HG03558 (cell line): ENCODE results near the gene NAA20.

Experiments used
- ATAC-seq: cut with Tn5 transposase; IDR thresholded peaks from one replicate; pipeline ENCODE4 v1.9.1; 2021; ENCODE audit warnings: moderate number of reproducible peaks; ENCODE audit not compliant: unreplicated experiment; ENCODE audit errors: extremely low read depth

NAA20 gene

GRCh38 chr20:20014659-20015058 is 2.5 kb upstream of the NAA20 start:
- no peak for ATAC-seq

DNA sequence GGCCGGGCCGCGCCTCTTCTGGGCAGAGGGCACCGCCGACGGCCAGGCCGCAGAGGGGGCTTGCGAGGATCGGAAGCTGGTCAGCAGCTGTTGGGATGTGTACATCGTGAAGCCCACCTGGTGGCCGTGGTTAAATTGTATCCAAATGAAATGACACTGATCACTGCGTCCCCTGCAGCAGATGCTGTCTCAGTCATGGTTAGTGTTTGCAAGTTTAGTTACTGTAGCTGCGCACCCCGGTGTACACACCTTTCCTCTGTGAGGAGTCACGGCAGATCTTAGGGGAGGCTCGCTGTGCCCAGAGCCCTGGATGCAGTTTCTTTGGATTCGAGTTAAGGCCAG is 653 bp downstream of the NAA20 start:
- ATAC-seq, result peak; percentile 5

- ATAC-seq, result no peak
Observed at GRCh38 chr20:20018366-20018765, 1.2 kb downstream of the NAA20 start.

DNA sequence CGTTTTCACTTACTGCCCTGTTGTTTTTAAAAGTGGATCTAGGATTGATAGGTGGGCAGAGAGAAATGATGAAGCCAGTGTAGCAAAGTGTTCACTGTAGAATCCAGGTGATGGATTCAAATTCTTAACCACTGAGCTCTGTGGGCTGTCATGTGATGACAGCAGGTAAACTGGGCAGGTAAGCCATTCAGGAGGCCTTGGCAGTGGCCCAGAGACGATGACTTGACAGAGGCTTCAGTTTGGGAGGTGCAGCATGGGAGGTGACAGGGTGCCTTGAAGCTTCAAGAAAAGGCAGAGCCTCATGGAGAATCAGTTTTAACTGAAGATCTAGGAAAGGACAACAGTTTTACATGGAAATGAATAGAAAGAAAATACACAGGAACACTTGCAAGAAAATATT is 2.0 kb downstream of the NAA20 start:
- no peak for ATAC-seq

DNA sequence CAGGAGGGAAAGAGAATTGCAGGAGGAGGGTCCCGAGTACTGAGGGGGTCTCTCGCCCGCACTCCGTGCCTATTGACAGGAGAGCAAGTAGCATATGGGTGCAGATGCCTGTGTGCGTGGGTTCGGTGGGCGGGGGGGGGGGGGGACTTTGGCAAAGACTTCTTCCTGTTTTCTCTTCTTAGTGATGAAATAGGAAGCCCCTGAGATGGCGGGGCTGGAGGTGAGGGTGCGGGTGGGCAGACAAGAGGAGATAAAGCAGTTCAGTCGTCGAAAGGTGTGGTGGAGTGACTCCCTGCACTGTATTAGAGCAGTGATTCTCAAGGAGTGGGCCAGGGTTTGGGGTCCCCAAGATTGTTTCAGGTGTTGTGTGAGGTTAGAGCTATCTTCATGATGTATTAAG is 3.7 kb downstream of the NAA20 start:
- no peak for ATAC-seq

GRCh38 chr20:20021835-20022234 is 4.7 kb downstream of the NAA20 start:
- ATAC-seq, result no peak

DNA sequence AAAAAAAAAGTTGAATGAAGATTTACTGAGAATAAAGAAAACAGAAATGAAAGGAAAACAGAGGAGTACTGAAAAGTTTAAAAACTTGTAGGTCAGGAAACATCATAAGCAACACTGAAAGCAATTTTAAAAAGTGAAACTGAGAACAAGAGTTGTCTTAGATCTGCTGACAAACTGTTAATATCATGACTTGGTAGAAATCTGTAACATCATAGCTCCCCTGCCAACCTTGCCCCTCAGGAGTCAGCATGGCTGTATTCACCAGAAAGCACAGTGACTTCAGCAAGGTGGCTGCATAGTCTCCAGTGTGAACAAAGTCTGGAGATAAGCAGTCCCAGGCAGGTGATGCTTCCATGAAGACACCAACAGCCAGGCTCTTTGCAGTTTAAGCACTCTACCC is 5.3 kb downstream of the NAA20 start:
- ATAC-seq, result peak; percentile 60

DNA sequence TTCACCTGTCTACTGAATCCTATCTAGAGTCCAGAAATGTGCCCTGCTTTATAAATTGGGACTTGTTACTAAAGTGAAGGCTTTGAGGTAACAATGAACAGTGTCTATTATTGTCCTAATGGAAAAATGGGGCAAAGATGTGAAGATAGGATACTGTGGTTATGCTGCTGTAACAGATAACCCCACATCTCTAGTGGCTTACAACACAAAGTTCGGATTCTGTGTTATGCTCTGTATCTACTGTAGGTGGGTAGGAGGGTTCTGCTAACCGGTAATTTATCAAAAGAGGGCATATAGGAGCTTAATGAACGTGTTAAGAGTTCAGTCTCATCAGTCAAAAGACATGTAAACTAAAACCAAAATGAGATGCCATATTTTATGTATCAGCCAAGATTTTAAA is 6.2 kb downstream of the NAA20 start:
- ATAC-seq, result no peak

- ATAC-seq, result no peak
Observed at GRCh38 chr20:20024942-20025341, 7.8 kb downstream of the NAA20 start.

GRCh38 chr20:20027284-20027683 is 10.1 kb downstream of the NAA20 start:
- ATAC-seq, result no peak

GRCh38 chr20:20031790-20032189 is 14.6 kb downstream of the NAA20 start:
- no peak for ATAC-seq

DNA sequence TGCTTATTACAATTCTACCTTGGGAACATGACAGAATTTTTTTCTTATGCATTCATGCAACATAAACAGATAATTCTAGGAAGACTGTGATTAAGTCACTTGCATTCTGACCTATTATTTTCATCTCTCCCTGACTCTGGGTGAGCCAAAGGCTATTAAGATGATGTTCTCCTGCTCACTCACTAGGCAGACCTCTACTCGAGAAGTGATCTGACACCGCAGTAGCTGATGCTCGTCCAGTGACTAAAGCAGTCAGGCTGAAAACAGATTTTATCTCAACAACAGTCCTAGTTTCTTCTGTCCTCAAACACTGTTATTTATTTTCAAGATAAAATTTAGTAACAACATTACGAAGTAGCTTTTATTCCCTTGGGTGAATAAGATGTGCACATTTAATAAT is 17.3 kb downstream of the NAA20 start:
- no peak for ATAC-seq

GRCh38 chr20:20036756-20037155 is 19.6 kb downstream of the NAA20 start:
- no peak for ATAC-seq

GRCh38 chr20:20037960-20038359 is 20.8 kb downstream of the NAA20 start:
- ATAC-seq, result no peak

DNA sequence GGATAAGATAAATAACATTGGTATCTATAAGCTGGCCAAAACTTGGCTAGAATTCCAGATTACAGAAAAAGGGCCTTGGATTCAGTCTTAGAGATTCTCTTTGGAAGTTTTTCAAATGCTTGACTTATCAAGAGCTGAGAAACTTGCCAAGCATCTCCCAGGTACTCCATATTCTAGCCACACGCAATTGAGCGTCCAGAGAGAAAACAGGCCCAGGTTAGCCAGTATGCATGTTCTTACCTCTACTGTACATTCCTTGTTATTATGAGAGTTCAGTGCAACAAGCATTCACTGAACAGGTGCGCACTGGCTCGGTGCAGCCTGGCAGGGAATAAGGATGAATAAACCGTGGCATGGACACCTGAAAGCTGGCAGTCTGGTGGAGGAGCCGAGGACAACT is 21.4 kb downstream of the NAA20 start:
- no peak for ATAC-seq

DNA sequence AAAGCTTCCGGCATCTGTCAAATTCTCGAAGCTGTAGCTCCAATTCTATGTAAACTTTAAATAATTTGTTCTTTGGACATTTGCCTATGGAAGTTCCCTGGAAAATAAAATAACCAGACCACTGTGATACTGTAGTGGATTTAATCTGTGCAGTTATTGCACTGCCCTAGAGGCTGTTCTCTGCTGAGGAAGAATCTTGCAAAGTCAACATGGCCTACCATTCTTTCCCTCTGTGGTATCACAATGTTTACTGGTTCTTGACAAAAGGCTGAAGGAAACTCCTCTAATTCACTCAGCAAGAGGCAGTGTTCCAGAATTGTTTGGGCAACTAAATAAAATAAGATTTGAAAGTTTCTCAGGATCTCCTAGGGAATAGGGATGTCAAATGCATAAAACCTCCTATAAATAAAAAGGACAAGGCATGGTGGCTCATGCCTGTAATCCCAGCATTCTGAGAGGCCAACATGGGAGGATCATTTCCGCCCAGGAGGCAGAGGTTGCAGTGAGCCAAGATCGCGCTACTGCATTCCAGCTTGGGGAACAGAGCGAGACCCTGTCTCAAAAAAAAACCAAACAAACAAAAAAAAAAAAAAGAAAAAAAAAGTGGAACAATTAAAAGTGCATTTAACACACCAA is 22.7 kb downstream of the NAA20 start:
- no peak for ATAC-seq

- no peak for ATAC-seq
Observed at GRCh38 chr20:20051767-20052073, 34.6 kb downstream of the NAA20 start.

DNA sequence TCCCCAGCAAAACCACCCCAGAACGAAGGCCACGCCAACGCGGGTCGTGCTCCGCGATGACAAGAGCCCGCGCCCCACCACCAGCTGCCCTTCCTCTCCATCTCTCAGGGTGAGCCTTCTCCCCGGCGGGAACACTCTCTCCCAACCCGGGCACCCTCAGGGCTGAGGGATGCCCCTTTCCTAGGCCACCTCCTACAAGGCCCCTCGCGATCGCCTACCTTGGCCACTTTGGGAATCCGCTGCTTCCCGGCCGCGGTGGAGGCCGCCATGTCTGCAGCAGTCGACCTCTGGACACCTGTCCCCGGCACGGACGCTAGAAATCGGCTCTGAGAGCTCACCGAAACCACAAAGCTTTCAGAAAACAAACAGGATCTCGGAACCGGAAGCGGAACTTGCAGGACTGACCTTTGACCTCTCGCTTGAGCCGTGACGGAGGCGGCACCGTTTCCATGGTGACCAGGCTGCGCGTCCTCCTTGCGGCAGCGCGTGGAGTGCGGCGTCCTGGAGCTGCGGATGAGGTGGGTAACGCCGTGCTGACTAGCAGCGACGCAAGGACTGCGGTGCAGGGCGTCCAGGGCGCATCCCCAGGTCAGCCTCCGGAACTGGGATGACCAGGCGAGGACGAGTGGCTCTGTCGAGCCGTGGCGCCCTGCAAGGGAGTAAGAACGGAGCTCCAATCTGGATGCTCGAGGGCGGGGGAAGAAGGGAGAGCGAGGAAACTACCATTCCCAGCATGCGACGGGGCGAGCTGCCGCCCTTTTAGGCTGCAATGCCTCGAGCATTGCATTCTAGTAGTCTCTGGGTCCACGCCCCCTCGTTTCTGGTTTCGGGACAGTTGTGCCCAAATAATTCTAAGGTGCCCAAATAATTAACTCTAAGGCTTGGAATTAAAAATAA is 35.2 kb downstream of the NAA20 start, which contains the start of the genes CFAP61 and CRNKL1:
Gene CFAP61, plus strand, starts transcription at position 459 of the 897 bp plus-strand sequence. CDS start 4,122 bp downstream, outside the sequence.
Gene CRNKL1, minus strand, starts transcription at position 393 of the 897 bp plus-strand sequence. Its CDS starts 124 bp downstream, at position 269.
- peak; percentile 89 for ATAC-seq

GRCh38 chr20:20060234-20060998 is 43.3 kb downstream of the NAA20 start:
- ATAC-seq, result no peak

- ATAC-seq, result no peak
Observed at GRCh38 chr20:20063941-20064702, 47.0 kb downstream of the NAA20 start.
